HG02610 (cell line): ENCODE measurements around the gene CDH4.

Experiments
- ATAC-seq: cut with Tn5 transposase; IDR thresholded peaks from one replicate; pipeline ENCODE4 v1.9.1; 2021; ENCODE audit warnings: mild to moderate bottlenecking, moderate library complexity; ENCODE audit not compliant: unreplicated experiment

The CDH4 gene

GRCh38 chr20:61354001-61354390 lies 101.9 kb downstream of the CDH4 start:
- no peak for ATAC-seq

- ATAC-seq: no peak
Measured at GRCh38 chr20:61354501-61354900, 102.4 kb downstream of the CDH4 start.

GRCh38 chr20:61354901-61355495 lies 102.9 kb downstream of the CDH4 start:
- ATAC-seq: no peak

- no peak for ATAC-seq
Measured at GRCh38 chr20:61355585-61355984, 103.5 kb downstream of the CDH4 start.

GRCh38 chr20:61356196-61356595 lies 104.1 kb downstream of the CDH4 start:
- no peak for ATAC-seq

GRCh38 chr20:61357119-61357518 lies 105.1 kb downstream of the CDH4 start:
- ATAC-seq: no peak

- no peak for ATAC-seq
Measured at GRCh38 chr20:61359254-61359653, 107.2 kb downstream of the CDH4 start.

- no peak for ATAC-seq
Measured at GRCh38 chr20:61360296-61360695, 108.2 kb downstream of the CDH4 start.

- ATAC-seq: no peak
Measured at GRCh38 chr20:61360940-61361339, 108.9 kb downstream of the CDH4 start.

- ATAC-seq: no peak
Measured at GRCh38 chr20:61361501-61361900, 109.4 kb downstream of the CDH4 start.

- ATAC-seq: no peak
Measured at GRCh38 chr20:61364147-61364546, 112.1 kb downstream of the CDH4 start.

GRCh38 chr20:61366914-61367313 lies 114.9 kb downstream of the CDH4 start:
- no peak for ATAC-seq

GRCh38 chr20:61369731-61370520 lies 117.9 kb downstream of the CDH4 start:
- ATAC-seq: no peak

- no peak for ATAC-seq
Measured at GRCh38 chr20:61370841-61371303, 118.8 kb downstream of the CDH4 start.

- ATAC-seq: no peak
Measured at GRCh38 chr20:61371501-61372136, 119.6 kb downstream of the CDH4 start.

GRCh38 chr20:61372137-61373054 lies 120.3 kb downstream of the CDH4 start:
- no peak for ATAC-seq

GRCh38 chr20:61373055-61373399 lies 121.0 kb downstream of the CDH4 start:
- ATAC-seq: no peak

GRCh38 chr20:61373956-61374545 lies 122.0 kb downstream of the CDH4 start:
- ATAC-seq: no peak

- no peak for ATAC-seq
Measured at GRCh38 chr20:61376541-61377240, 124.6 kb downstream of the CDH4 start.
